Activated CD4-positive, alpha-beta memory T cell treated with anti-CD3 and anti-CD28 coated beads, Interleukin-2, amount 10 ng/mL, durations not matched to agents 7 days and 5 days (primary cell): ENCODE measurements around the gene NDST1. TPM values are rescaled to one million over a fixed set of nuclear protein-coding genes. Genes with fewer than 3 reads are reported as not detected.

Experiments used
- CTCF ChIA-PET: fragments of 350-600 bp; sonication (Branson Sonifier 250); formaldehyde crosslinking; loops from one replicate; lab custom pipeline; 2021; ENCODE audit warnings: antibody characterized with exemption, inconsistent platforms; lab: Charles Lee
- POLR2A ChIA-PET: fragments of 350-600 bp; sonication (Branson Sonifier 250); formaldehyde crosslinking; loops from one replicate; lab custom pipeline; 2021; ENCODE audit warnings: antibody characterized with exemption; lab: Charles Lee
- DNase-seq: peaks from one replicate; pipeline ENCODE4 v3.0.0-alpha.2; 2020
- H3K27ac Mint-ChIP-seq: one replicate; pipeline ENCODE4 v1.8.0; 2021; ENCODE audit warnings: mild to moderate bottlenecking, mixed read lengths
- H3K27me3 Mint-ChIP-seq: one replicate; pipeline ENCODE4 v1.8.0; 2021; ENCODE audit warnings: mixed read lengths
- H3K36me3 Mint-ChIP-seq: one replicate; pipeline ENCODE4 v1.8.0; 2021; ENCODE audit warnings: low read depth, mixed read lengths
- H3K4me1 Mint-ChIP-seq: one replicate; pipeline ENCODE4 v1.8.0; 2021; ENCODE audit warnings: mixed read lengths
- H3K4me3 Mint-ChIP-seq: one replicate; pipeline ENCODE4 v1.8.0; 2021; ENCODE audit warnings: mild to moderate bottlenecking, mixed read lengths
- H3K9me3 Mint-ChIP-seq: one replicate; pipeline ENCODE4 v1.8.0; 2021; ENCODE audit warnings: mixed read lengths
- total RNA-seq, 2 experiments: library from RNA; stranded (reverse); gene quantifications; one replicate each; pipeline ENCODE4 v1.2.3, GENCODE V29; 2021

Gene NDST1
- total RNA-seq, 2 experiments from 2014 or later, result 0.13 to 0.18 TPM

DNA sequence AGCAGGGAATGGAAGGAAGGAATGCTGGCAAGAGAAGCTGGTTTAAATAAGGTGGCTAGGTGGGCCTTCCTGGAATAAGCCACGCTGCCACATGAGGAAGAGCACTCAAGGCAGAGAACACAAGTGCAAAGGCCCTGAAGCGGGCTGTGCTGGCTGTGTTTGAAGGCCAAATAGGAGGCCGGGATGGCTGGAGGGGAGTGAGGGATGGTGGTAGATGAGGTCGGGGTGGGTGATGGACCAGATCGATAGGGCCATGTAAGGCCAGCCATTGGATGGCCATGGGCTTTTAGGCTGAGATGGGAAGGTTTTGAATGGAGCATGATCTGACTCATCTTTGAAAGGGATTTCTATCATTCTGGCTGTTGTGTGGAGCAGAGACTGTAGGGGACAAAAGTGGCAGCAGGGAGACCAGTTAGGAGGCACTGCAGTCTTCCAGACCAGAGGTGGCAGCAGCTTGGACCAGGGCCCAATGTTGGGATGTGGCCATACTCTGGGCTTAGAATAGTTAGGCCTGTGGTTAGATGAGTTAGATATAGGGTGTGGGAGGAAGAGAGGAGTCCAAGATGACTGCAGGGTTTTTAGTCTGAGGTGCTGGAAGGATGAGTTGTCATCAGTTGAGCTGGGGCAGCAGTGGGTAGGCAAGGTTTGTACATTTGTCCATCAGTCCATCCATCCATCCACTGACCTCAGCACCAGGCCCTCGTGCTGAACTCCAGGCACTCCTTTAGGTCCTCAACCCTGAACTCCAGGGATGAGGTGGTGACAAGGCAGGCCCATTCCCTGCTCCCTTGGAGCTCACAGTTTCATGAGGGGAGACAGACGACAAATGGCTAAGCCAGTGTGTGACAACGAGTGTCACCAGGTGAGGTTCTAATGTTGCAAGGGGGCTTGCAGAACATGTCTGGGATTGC is 30.3 kb downstream of the NDST1 start:
- H3K4me3 Mint-ChIP-seq, result no peak overlapping the region
- H3K4me1 Mint-ChIP-seq, result no peaks in the 10 kb centered on the region
- H3K36me3 Mint-ChIP-seq, result no peaks in the 10 kb centered on the region
- DNase-seq, result no peak
- ChIA-PET CTCF (interaction anchor here (1.1 to 1.7 kb wide), 2 partner anchors 22 to 25 kb away, joined by 3 to 5 read pairs; no protein-coding TSS in a partner anchor), POLR2A (no interaction called here)
- no peaks in the 10 kb centered on the region for H3K9me3 Mint-ChIP-seq
- H3K27me3 Mint-ChIP-seq, result no peaks in the 10 kb centered on the region
- H3K27ac Mint-ChIP-seq, result no peak overlapping the region

DNA sequence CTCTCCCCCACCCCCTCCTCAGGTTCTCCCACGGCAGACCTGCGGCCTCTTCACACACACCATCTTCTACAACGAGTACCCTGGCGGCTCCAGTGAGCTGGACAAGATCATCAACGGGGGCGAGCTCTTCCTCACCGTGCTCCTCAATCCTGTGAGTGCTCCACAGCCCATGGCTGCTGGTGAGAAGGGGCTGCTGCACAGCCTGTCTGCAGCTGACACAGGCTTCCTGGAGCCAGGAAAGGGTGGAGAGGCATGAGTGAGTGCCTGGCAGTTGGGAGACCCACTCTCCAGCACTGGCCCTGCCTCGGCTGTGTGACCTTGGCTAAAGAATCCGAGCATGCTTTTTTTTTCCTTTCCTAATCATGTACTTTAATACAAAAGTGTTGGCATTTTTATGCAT is 31.3 kb downstream of the NDST1 start:
- Mint-ChIP-seq H3K4me1 (no peaks in the 10 kb centered on the region), H3K36me3 (no peaks in the 10 kb centered on the region), H3K9me3 (no peaks in the 10 kb centered on the region), H3K27me3 (no peaks in the 10 kb centered on the region), H3K27ac (no peak overlapping the region), H3K4me3 (no peak overlapping the region)
- ChIA-PET CTCF (interaction anchor here (0.6 to 1.7 kb wide), 3 partner anchors 21 to 52 kb away, joined by 3 to 5 read pairs (median 4); no protein-coding TSS in a partner anchor), POLR2A (no interaction called here)
- DNase-seq, result no peak

DNA sequence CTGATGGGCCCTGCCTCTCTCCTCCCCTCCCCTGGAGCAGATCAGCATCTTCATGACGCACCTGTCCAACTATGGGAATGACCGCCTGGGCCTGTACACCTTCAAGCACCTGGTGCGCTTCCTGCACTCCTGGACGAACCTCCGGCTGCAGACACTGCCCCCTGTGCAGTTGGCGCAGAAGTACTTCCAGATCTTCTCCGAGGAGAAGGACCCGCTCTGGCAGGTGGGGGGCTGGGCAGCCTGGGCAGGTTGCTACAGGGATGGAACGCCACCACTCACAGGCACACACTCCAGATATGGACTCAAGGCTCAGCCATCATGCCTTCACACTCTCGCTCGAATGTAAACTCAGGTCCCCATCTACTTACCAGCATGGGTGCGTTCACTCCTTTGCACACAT is 32.1 kb downstream of the NDST1 start:
- POLR2A ChIA-PET, result no interaction called here
- no peak overlapping the region for H3K27ac Mint-ChIP-seq
- DNase-seq, result no peak
- no peaks in the 10 kb centered on the region for H3K9me3 Mint-ChIP-seq
- no peaks in the 10 kb centered on the region for H3K36me3 Mint-ChIP-seq
- no peaks in the 10 kb centered on the region for H3K27me3 Mint-ChIP-seq
- CTCF ChIA-PET, result no interaction called here
- no peaks in the 10 kb centered on the region for H3K4me1 Mint-ChIP-seq
- no peak overlapping the region for H3K4me3 Mint-ChIP-seq

DNA sequence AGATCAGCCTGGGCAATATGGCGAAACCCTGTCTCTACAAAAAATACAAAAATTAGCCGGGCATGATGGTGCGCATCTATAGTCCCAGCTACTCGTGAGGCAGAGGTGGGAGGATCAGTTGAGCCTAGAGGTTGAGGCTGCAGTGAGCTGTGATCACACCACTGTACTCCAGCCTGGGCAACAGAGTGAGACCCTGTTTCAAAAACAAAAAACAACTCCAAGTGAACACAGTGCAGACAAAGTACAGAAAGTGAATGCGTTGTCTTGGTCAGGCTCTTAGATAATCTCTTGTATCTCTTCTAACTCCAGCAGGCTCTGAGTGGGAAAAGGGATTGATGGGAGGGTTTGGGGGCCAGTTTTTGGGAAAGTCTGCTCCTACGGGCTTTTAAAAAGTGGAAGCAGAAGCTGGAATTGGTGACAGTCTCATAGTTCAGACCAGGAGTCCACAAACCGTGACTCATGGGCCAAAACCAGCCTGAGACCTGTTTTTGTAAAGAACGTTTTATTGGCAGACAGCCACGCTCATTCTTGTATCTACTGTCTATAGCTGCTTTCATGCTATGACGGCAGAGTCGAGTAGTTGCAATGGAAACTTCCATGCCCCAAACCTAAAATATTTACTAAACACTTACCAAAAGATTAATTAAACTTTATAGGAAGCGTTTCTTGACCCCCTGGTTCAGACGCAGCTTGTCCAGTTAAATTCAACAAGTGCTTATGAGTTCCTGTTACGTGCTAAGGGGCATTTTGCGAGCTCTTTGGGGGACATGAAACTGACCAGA is 32.9 kb downstream of the NDST1 start:
- no peak for DNase-seq
- CTCF ChIA-PET, result no interaction called here
- H3K27ac Mint-ChIP-seq, result no peak overlapping the region
- POLR2A ChIA-PET, result no interaction called here
- H3K4me1 Mint-ChIP-seq, result no peaks in the 10 kb centered on the region
- no peaks in the 10 kb centered on the region for H3K9me3 Mint-ChIP-seq
- no peaks in the 10 kb centered on the region for H3K36me3 Mint-ChIP-seq
- H3K27me3 Mint-ChIP-seq, result no peaks in the 10 kb centered on the region
- H3K4me3 Mint-ChIP-seq, result no peak overlapping the region

DNA sequence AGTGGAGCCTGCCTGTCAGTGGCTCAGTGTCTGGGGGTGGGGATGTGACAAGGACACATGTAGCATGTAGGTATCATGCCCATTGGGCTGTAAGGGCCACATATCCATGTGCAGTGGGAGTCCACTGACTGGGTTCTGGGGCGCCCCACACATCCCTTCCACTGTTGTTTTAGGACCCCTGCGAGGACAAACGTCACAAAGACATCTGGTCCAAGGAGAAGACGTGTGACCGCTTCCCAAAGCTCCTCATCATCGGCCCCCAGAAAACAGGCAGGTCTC is 33.4 kb downstream of the NDST1 start:
- H3K4me3 Mint-ChIP-seq, result no peak overlapping the region
- DNase-seq, result no peak
- no peaks in the 10 kb centered on the region for H3K36me3 Mint-ChIP-seq
- H3K4me1 Mint-ChIP-seq, result no peaks in the 10 kb centered on the region
- ChIA-PET POLR2A (no interaction called here), CTCF (no interaction called here)
- H3K9me3 Mint-ChIP-seq, result no peaks in the 10 kb centered on the region
- H3K27ac Mint-ChIP-seq, result no peak overlapping the region
- no peaks in the 10 kb centered on the region for H3K27me3 Mint-ChIP-seq

DNA sequence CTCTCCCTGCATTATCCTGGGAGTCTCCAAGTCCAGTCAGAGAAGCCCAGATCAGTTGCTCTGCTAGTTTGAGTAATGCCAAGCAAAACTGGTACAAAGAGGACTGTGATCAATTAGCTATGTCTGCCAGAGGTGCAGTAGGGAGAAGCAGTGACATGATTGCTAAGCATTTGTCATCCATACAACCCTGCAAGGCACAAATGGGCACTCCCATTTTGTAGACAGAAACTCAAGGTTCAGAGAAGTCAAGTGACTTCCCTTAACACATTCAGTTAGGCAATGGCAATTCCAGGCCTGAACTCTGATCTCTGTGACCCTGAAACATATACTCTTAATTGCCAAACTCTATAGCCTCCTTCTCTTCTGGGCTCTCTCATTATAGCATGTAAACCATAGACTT is 34.0 kb downstream of the NDST1 start:
- Mint-ChIP-seq H3K36me3 (no peaks in the 10 kb centered on the region), H3K4me1 (no peaks in the 10 kb centered on the region), H3K9me3 (no peaks in the 10 kb centered on the region), H3K27me3 (no peaks in the 10 kb centered on the region), H3K4me3 (no peak overlapping the region), H3K27ac (no peak overlapping the region)
- no peak for DNase-seq
- ChIA-PET CTCF (interaction anchor here (1.1 to 1.3 kb wide), 2 partner anchors 18 to 85 kb away, joined by 3 read pairs; no protein-coding TSS in a partner anchor), POLR2A (no interaction called here)

DNA sequence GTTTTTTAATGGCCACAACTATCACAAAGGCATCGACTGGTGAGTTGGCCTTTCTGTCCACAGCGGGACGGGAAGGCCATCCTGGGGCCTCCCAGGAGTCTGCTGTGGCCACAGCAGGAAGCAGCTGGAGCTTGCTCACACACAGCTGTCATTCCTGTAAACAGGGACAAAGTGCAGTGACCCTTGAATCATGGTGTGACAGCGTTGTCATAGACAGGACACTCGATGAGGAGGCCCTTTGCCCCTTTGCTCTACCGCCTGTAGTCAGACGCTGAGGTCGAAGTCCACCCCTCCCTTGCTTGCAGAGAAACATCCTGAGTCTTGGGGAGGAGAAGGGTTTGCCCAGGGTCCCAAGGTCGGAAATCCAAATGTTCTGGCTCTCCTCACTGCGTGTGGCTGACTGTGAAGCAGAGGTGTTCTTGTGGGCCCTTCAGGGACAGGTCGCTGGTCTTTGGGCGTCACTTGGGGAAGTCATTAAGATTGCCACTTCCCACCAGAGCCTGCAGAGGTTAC is 35.1 kb downstream of the NDST1 start:
- Mint-ChIP-seq H3K36me3 (no peaks in the 10 kb centered on the region), H3K27ac (no peak overlapping the region), H3K27me3 (no peaks in the 10 kb centered on the region), H3K4me1 (no peaks in the 10 kb centered on the region), H3K4me3 (no peak overlapping the region), H3K9me3 (no peaks in the 10 kb centered on the region)
- ChIA-PET POLR2A (no interaction called here), CTCF (interaction anchor here (0.5 to 1.3 kb wide), 3 partner anchors 19 to 1884 kb away, joined by 3 to 5 read pairs (median 3); no protein-coding TSS in a partner anchor)
- no peak for DNase-seq

DNA sequence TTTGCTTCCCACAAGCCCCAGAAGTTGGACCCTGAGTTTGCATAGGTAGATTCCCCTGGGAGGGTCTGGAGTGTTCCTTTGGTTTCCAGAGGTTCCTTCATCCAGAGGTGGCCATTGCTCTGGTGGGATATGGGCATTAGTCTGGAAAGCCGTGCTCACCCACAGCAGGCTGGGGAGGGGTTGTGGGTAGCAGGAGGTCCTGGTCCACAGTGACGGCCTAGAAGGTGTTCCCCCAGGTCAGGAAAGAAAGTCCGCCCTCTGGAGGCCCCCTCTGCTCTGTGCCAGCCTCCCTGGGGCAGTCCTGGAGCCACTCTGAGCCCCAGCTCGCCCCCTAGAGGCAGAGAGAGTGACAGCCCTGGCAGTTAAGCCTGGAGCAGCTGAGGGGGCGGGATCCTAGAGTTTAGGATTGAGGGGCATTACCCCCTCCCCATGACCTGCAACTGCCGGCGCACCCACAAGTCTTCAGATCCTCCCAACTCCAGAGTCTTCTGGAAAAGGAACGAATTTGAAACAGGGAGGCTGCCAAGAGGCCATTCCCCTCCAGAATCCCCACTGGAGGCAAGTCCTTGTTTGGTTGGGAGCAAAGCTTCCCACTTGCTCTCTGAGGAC is 36.8 kb downstream of the NDST1 start:
- no peaks in the 10 kb centered on the region for H3K4me1 Mint-ChIP-seq
- DNase-seq, result peak; percentile 67
- no peaks in the 10 kb centered on the region for H3K9me3 Mint-ChIP-seq
- ChIA-PET POLR2A (no interaction called here), CTCF (interaction anchor here (0.8 to 1.9 kb wide), 8 partner anchors 9 to 113 kb away, joined by 3 to 7 read pairs (median 4); partner anchors contain the start of gene RPS14)
- H3K27me3 Mint-ChIP-seq, result no peaks in the 10 kb centered on the region
- H3K36me3 Mint-ChIP-seq, result no peaks in the 10 kb centered on the region
- H3K4me3 Mint-ChIP-seq, result no peak overlapping the region
- H3K27ac Mint-ChIP-seq, result no peak overlapping the region

DNA sequence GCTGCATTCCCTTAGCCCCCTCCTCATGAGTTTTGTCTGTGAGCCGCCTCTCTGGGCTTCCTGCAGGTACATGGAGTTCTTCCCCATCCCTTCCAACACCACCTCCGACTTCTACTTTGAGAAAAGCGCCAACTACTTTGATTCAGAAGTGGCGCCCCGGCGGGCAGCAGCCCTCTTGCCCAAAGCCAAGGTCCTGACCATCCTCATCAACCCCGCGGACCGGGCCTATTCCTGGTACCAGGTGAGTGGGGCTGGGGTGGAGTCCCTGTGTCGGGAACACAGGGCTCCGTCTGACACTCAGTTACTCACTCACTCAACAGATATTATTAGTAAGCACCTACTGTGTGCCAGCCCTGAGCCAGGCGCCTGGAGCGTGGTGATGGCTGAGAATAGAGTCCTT is 37.3 kb downstream of the NDST1 start:
- POLR2A ChIA-PET, result no interaction called here
- Mint-ChIP-seq H3K27me3 (no peaks in the 10 kb centered on the region), H3K27ac (no peak overlapping the region), H3K4me1 (no peaks in the 10 kb centered on the region), H3K4me3 (no peak overlapping the region), H3K36me3 (no peaks in the 10 kb centered on the region), H3K9me3 (no peaks in the 10 kb centered on the region)
- CTCF ChIA-PET, result interaction anchor here (0.8 to 1.9 kb wide), 7 partner anchors 12 to 113 kb away, joined by 3 to 7 read pairs (median 3); partner anchors contain the start of gene RPS14
- no peak for DNase-seq

DNA sequence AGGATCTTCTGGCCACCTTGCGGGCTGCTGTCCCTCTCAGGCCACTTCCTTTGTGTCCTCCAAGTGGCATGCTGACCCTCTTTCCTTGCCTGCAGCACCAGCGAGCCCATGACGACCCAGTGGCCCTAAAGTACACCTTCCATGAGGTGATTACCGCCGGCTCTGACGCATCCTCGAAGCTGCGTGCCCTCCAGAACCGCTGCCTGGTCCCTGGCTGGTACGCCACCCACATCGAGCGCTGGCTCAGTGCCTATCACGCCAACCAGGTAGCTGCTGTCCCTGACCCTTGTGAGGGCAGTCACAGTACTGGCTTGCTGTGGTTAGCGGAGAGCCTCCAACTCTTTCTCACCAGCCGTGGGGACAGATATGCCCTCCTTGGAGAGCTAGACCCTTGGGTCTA is 40.2 kb downstream of the NDST1 start:
- ChIA-PET POLR2A (no interaction called here), CTCF (no interaction called here)
- Mint-ChIP-seq H3K4me1 (no peaks in the 10 kb centered on the region), H3K36me3 (no peaks in the 10 kb centered on the region), H3K27ac (no peak overlapping the region), H3K4me3 (no peak overlapping the region), H3K27me3 (no peaks in the 10 kb centered on the region), H3K9me3 (no peaks in the 10 kb centered on the region)
- no peak for DNase-seq

DNA sequence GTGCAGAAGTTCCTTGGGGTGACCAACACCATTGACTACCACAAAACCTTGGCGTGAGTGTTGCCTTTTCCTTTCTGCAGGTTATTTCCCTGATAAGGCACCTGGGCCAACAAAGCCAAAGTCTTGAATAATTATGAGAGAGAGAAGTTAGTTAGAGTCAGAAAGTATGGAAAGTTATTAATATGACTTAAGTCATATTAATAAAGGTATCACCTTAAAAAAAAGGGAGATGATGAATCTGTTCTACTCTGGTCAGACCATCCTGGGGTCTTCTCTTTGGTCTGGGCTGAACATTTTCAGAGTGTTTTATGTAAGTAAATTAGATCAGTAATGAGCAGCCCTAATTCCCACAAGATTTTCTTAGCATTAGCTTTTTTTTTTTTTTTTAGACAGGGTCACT is 41.8 kb downstream of the NDST1 start:
- Mint-ChIP-seq H3K27ac (no peak overlapping the region), H3K4me3 (no peak overlapping the region), H3K9me3 (no peaks in the 10 kb centered on the region), H3K4me1 (no peaks in the 10 kb centered on the region), H3K27me3 (no peaks in the 10 kb centered on the region), H3K36me3 (no peaks in the 10 kb centered on the region)
- ChIA-PET POLR2A (no interaction called here), CTCF (no interaction called here)
- DNase-seq, result no peak

DNA sequence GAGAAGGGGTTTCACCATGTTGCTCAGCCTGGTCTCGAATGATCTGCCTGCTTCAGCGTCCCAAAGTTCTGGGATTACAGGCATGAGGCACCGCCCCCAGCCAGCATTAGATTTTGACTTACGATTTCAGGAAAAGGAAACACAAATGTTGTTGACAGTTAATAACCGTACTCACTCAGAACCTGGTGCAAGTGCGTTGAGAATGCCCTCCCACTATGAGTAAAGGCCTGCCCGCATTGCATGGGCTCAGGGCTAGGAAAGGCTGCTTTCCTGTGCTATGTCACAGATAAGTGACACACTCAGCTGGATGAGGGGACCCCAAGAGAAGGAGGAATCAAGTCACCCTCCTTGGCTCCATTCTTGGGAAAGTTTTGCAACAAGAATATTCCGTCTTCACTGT is 42.4 kb downstream of the NDST1 start:
- POLR2A ChIA-PET, result no interaction called here
- H3K36me3 Mint-ChIP-seq, result no peaks in the 10 kb centered on the region

DNA sequence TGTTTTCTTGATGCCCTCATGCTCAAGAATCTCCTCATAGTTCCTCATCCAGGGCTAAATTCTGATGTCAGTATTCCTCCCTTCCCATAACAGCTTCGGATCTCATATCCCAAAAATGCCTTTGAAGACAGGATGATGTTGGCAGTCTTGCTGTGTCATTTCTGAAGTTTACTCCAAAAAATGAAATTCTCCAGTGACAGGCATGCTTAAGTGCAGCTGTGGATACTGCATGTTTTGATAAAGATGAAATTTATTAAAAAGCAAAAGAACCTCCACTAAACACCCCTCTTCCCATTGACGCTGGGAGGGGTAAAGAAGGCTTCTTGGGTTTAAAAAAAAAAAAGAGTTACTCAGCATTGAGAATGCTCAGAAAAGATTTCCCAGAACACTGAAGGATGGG is 43.1 kb downstream of the NDST1 start:
- no peaks in the 10 kb centered on the region for H3K36me3 Mint-ChIP-seq
- no peaks in the 10 kb centered on the region for H3K4me1 Mint-ChIP-seq
- H3K27me3 Mint-ChIP-seq, result no peaks in the 10 kb centered on the region
- DNase-seq, result no peak
- no peaks in the 10 kb centered on the region for H3K9me3 Mint-ChIP-seq
- ChIA-PET POLR2A (no interaction called here), CTCF (interaction anchor here (0.9 kb wide), 1 partner anchor 94 kb away, joined by 3 read pairs; no protein-coding TSS in a partner anchor)
- no peak overlapping the region for H3K4me3 Mint-ChIP-seq
- H3K27ac Mint-ChIP-seq, result no peak overlapping the region

More for the DNA sequence above, 42.4 kb downstream of the NDST1 start:
- no peaks in the 10 kb centered on the region for H3K4me1 Mint-ChIP-seq
- H3K27ac Mint-ChIP-seq, result no peak overlapping the region
- CTCF ChIA-PET, result no interaction called here
- H3K9me3 Mint-ChIP-seq, result no peaks in the 10 kb centered on the region
- H3K27me3 Mint-ChIP-seq, result no peaks in the 10 kb centered on the region
- DNase-seq, result no peak
- no peak overlapping the region for H3K4me3 Mint-ChIP-seq
